NCI-H510A treated with DMSO at 0.1 percent for 48 hours (cell line): ENCODE measurements around the gene RHOT2.

Experiments
- DNase-seq: peaks from one replicate; lab custom pipeline; 2025; lab: John Stamatoyannopoulos, UW

Gene RHOT2

GRCh38 chr16:647173-647902, 20.6 kb upstream of the RHOT2 start:
- DNase-seq: no peak

GRCh38 chr16:648071-648780, 19.7 kb upstream of the RHOT2 start:
- peak; percentile 55 for DNase-seq

- DNase-seq: peak; percentile 78
Observed at GRCh38 chr16:648781-649589, 18.9 kb upstream of the RHOT2 start, which contains the start of gene WDR90. TSS of gene WDR90 (plus strand) at chr16:649365. CDS start at chr16:649417, 52 bp downstream.

GRCh38 chr16:649631-650030, 18.3 kb upstream of the RHOT2 start:
- DNase-seq: no peak

GRCh38 chr16:651844-652243, 16.1 kb upstream of the RHOT2 start:
- DNase-seq: no peak

- DNase-seq: no peak
Observed at GRCh38 chr16:652454-653305, 15.3 kb upstream of the RHOT2 start.

- no peak for DNase-seq
Observed at GRCh38 chr16:654034-654433, 13.9 kb upstream of the RHOT2 start.

GRCh38 chr16:657487-657886, 10.4 kb upstream of the RHOT2 start:
- DNase-seq: no peak

GRCh38 chr16:658679-659571, 9.0 kb upstream of the RHOT2 start:
- no peak for DNase-seq

- DNase-seq: no peak
Observed at GRCh38 chr16:659618-660017, 8.3 kb upstream of the RHOT2 start.

GRCh38 chr16:660132-660458, 7.8 kb upstream of the RHOT2 start:
- no peak for DNase-seq

- DNase-seq: no peak
Observed at GRCh38 chr16:660459-661183, 7.3 kb upstream of the RHOT2 start.

- DNase-seq: no peak
Observed at GRCh38 chr16:661184-661821, 6.6 kb upstream of the RHOT2 start.

- DNase-seq: no peak
Observed at GRCh38 chr16:662095-662494, 5.8 kb upstream of the RHOT2 start.

- DNase-seq: no peak
Observed at GRCh38 chr16:662597-662996, 5.3 kb upstream of the RHOT2 start.

- no peak for DNase-seq
Observed at GRCh38 chr16:666572-666971, 1.4 kb upstream of the RHOT2 start.

- no peak for DNase-seq
Observed at GRCh38 chr16:667113-667779, 686 bp upstream of the RHOT2 start.

- DNase-seq: no peak
Observed at GRCh38 chr16:668519-669171, 713 bp downstream of the RHOT2 start.

GRCh38 chr16:669666-670065, 1.7 kb downstream of the RHOT2 start:
- DNase-seq: no peak
